HCT116 (cell line): ENCODE data around the gene EDDM3A.

ENCODE experiments used
- POLR2AphosphoS5 ChIP-seq: IDR thresholded peaks from 2 replicates; pipeline ENCODE4 v1.6.1; 2011; ENCODE audit warnings: mild to moderate bottlenecking, low read depth, low read length, moderate library complexity
- SIN3A ChIP-seq: IDR thresholded peaks from 2 replicates; pipeline ENCODE4 v1.6.1; 2012; ENCODE audit warnings: low read depth
- TCF7L2 ChIP-seq: IDR thresholded peaks from 2 replicates; pipeline ENCODE4 v1.7.0; 2011; ENCODE audit warnings: borderline replicate concordance, inconsistent platforms; ENCODE audit not compliant: insufficient read depth, insufficient read length; ENCODE audit errors: extremely low read depth
- TF ChIP-seq, protein P1 (sequence below), 3 experiments: fragments of 200-600 bp in 1 of 3; sonication (generic) in 1 of 3; IDR thresholded peaks in 2 of 3; conservative IDR thresholded peaks in 1 of 3; 2 replicates each; pipeline ENCODE4 v1.5.1; 2012 to 2017; ENCODE audit warnings: low read depth in 2 of 3, low read length in 2 of 3, antibody characterized with exemption in 1 of 3, borderline replicate concordance in 1 of 3, control low read depth in 1 of 3, mild to moderate bottlenecking in 1 of 3, mixed read lengths in 1 of 3, mixed run types in 1 of 3, moderate library complexity in 1 of 3; ENCODE audit not compliant: insufficient read depth in 1 of 3

DNA sequence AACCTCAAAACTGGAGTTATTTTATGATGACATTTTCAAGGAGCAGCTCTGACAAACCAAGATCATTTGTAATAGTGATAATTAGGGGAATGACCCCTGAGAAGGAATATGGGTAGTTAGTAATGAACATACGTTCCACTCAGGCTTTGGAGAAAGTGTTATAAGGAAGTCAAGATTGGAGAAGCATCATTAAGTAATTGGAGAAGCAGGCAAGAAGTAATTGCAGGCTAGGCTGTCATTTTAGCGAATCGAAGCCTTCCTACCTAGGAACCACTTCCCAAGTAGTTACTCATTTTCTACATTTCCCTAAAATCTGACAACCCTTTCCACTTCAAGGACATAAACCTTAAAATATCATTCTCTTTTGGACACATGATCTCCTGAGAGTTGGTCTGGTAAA, 23.7 kb downstream of the EDDM3A start:
- no peak for TF ChIP-seq SIN3A
- no peak for TF ChIP-seq TCF7L2
- TF ChIP-seq POLR2AphosphoS5 = no peak
- TF ChIP-seq, protein P1, sequence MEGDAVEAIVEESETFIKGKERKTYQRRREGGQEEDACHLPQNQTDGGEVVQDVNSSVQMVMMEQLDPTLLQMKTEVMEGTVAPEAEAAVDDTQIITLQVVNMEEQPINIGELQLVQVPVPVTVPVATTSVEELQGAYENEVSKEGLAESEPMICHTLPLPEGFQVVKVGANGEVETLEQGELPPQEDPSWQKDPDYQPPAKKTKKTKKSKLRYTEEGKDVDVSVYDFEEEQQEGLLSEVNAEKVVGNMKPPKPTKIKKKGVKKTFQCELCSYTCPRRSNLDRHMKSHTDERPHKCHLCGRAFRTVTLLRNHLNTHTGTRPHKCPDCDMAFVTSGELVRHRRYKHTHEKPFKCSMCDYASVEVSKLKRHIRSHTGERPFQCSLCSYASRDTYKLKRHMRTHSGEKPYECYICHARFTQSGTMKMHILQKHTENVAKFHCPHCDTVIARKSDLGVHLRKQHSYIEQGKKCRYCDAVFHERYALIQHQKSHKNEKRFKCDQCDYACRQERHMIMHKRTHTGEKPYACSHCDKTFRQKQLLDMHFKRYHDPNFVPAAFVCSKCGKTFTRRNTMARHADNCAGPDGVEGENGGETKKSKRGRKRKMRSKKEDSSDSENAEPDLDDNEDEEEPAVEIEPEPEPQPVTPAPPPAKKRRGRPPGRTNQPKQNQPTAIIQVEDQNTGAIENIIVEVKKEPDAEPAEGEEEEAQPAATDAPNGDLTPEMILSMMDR (IDR thresholded peaks at IDR 0.05 in 2 of 3, conservative IDR thresholded peaks at IDR 0.05 in 1 of 3; ENCODE audit: borderline replicate concordance in 1 of 3, insufficient read depth in 1 of 3, low read depth in 2 of 3, low read length in 2 of 3) = no peak
